PC-3 (cell line): ENCODE results near the gene NEU1. TPM values are rescaled to one million over a fixed set of nuclear protein-coding genes. Genes with fewer than 3 reads are reported as not detected.

Source experiments
- total RNA-seq: library from RNA; depleted of rRNA; stranded (reverse); fragments of >200 nt; gene quantifications from 2 replicates; pipeline ENCODE4 v1.2.3, GENCODE V29; 2014; rRNA removed

NEU1 gene
- total RNA-seq, 1 experiment from 2014 or later: 31.7 TPM

Other genes starting within 250 kb of the NEU1 start
- not detected in 2 replicates for gene AIF1, start 247.6 kb downstream of the NEU1 start, total RNA-seq
- gene PRRC2A, start 242.1 kb downstream of the NEU1 start, total RNA-seq: 123 and 169 TPM in 2 replicates
- 320 and 365 TPM in 2 replicates for gene BAG6, start 210.2 kb downstream of the NEU1 start, total RNA-seq
- 1.6 and 2.2 TPM in 2 replicates for gene APOM, start 206.9 kb downstream of the NEU1 start, total RNA-seq
- gene C6orf47, start 202.0 kb downstream of the NEU1 start, total RNA-seq: 26.3 and 33.2 TPM in 2 replicates
- gene GPANK1, start 197.8 kb downstream of the NEU1 start, total RNA-seq: 11.8 and 14.9 TPM in 2 replicates
- 227 and 267 TPM in 2 replicates for gene CSNK2B, start 196.7 kb downstream of the NEU1 start, total RNA-seq
- gene LY6G5B, start 192.8 kb downstream of the NEU1 start, total RNA-seq: 5.0 and 5.3 TPM in 2 replicates
- gene LY6G5C, start 181.8 kb downstream of the NEU1 start, total RNA-seq: 1.6 and 1.8 TPM in 2 replicates
- 52.0 and 54.0 TPM in 2 replicates for gene ABHD16A, start 159.5 kb downstream of the NEU1 start, total RNA-seq
- not detected in 2 replicates for gene LY6G6F, start 156.0 kb downstream of the NEU1 start, total RNA-seq
- not detected in 2 replicates for gene LY6G6D, start 147.5 kb downstream of the NEU1 start, total RNA-seq
- 0.22 TPM in 1 of 2 replicates, not detected in the other for gene LY6G6C, start 141.1 kb downstream of the NEU1 start, total RNA-seq
- gene MPIG6B, start 139.4 kb downstream of the NEU1 start, total RNA-seq: not detected in 2 replicates
- 65.5 and 71.6 TPM in 2 replicates for gene DDAH2, start 133.5 kb downstream of the NEU1 start, total RNA-seq
- 708 and 743 TPM in 2 replicates for gene CLIC1, start 126.3 kb downstream of the NEU1 start, total RNA-seq
- gene MSH5, start 122.8 kb downstream of the NEU1 start, total RNA-seq: 22.7 and 23.0 TPM in 2 replicates
- gene SAPCD1, start 100.2 kb downstream of the NEU1 start, total RNA-seq: 4.2 and 6.0 TPM in 2 replicates
- gene VWA7, start 85.5 kb downstream of the NEU1 start, total RNA-seq: 0.98 and 1.9 TPM in 2 replicates
- 89.8 and 130 TPM in 2 replicates for gene VARS1, start 67.1 kb downstream of the NEU1 start, total RNA-seq
- 93.7 and 143 TPM in 2 replicates for gene LSM2, start 55.9 kb downstream of the NEU1 start, total RNA-seq
- gene HSPA1L, start 47.5 kb downstream of the NEU1 start, total RNA-seq: 0.26 and 0.69 TPM in 2 replicates
- gene HSPA1A, start 47.3 kb downstream of the NEU1 start, total RNA-seq: 269 and 324 TPM in 2 replicates
- gene HSPA1B, start 35.1 kb downstream of the NEU1 start, total RNA-seq: 265 and 331 TPM in 2 replicates
- gene SLC44A4, start 16.2 kb upstream of the NEU1 start, total RNA-seq: 3.5 and 4.9 TPM in 2 replicates
- 74.5 and 80.8 TPM in 2 replicates for gene EHMT2, start 34.9 kb upstream of the NEU1 start, total RNA-seq
- gene ZBTB12, start 39.3 kb upstream of the NEU1 start, total RNA-seq: 5.4 and 8.6 TPM in 2 replicates
- gene C2, start 64.9 kb upstream of the NEU1 start, total RNA-seq: 1.1 TPM in 1 of 2 replicates, not detected in the other
- 0.86 TPM in 1 of 2 replicates, not detected in the other for gene CFB, start 83.3 kb upstream of the NEU1 start, total RNA-seq
- 132 and 142 TPM in 2 replicates for gene NELFE, start 96.2 kb upstream of the NEU1 start, total RNA-seq
- gene SKIC2, start 96.4 kb upstream of the NEU1 start, total RNA-seq: 81.9 and 95.0 TPM in 2 replicates
- 27.1 and 32.4 TPM in 2 replicates for gene DXO, start 109.3 kb upstream of the NEU1 start, total RNA-seq
- 2.2 and 3.6 TPM in 2 replicates for gene C4A, start 119.2 kb upstream of the NEU1 start, total RNA-seq
- 0.52 and 2.6 TPM in 2 replicates for gene C4B, start 152.0 kb upstream of the NEU1 start, total RNA-seq
- not detected in 2 replicates for gene CYP21A2, start 175.6 kb upstream of the NEU1 start, total RNA-seq
- gene TNXB, start 246.5 kb upstream of the NEU1 start, total RNA-seq: 2.9 and 3.3 TPM in 2 replicates